ENCODE measurements around the gene ZNF503. TPM values are rescaled to one million over a fixed set of nuclear protein-coding genes. Genes with fewer than 3 reads are reported as not detected.
A peak's percentile ranks its signal among the peaks of the same experiment; 100 is the strongest.
"Not testable (repeated sequence)": the region's sequence is repeated elsewhere in the genome, so short reads cannot be mapped to it uniquely, and the experiment has no call there.

The ZNF503 gene
- total RNA-seq, 6 experiments from 2014 or later: 9.1 to 15.9 (median 9.7) TPM

DNA sequence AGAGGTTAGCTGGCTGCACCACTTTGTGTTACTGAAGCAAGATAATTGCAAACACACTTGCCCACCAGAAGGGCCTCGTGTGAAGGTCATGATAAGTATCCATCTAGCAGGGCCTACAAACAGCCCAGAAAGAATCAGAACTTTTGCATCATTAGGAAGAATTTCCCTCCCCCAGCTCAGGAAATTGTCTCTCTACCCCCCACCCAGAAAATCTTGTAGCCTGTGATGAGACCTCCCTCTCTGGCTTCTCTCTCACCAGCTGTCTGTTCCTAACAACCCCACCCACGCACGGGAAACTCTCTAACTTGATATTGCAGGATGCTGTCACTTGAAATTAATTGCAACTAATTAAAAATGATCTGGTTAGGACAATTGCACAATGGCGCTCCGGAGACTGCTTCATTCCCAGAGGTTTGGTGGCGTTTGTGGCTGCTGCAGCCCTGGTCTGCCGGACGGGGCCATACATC, 34.5 kb downstream of the ZNF503 start:
- no peak overlapping the region for H3K4me3 Mint-ChIP-seq
- H3K9me3 Mint-ChIP-seq: no peaks in the 10 kb centered on the region; the same call in 1 of the 2 replicates
- TF ChIP-seq, protein P1, sequence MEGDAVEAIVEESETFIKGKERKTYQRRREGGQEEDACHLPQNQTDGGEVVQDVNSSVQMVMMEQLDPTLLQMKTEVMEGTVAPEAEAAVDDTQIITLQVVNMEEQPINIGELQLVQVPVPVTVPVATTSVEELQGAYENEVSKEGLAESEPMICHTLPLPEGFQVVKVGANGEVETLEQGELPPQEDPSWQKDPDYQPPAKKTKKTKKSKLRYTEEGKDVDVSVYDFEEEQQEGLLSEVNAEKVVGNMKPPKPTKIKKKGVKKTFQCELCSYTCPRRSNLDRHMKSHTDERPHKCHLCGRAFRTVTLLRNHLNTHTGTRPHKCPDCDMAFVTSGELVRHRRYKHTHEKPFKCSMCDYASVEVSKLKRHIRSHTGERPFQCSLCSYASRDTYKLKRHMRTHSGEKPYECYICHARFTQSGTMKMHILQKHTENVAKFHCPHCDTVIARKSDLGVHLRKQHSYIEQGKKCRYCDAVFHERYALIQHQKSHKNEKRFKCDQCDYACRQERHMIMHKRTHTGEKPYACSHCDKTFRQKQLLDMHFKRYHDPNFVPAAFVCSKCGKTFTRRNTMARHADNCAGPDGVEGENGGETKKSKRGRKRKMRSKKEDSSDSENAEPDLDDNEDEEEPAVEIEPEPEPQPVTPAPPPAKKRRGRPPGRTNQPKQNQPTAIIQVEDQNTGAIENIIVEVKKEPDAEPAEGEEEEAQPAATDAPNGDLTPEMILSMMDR (IDR thresholded peaks at IDR 0.05): no peak
- H3K36me3 Mint-ChIP-seq (ENCODE audit: low read depth): no peaks in the 10 kb centered on the region; the same call in 1 of the 2 replicates
- peaks cover 40% of the 10 kb centered on the region for H3K27me3 Mint-ChIP-seq (ENCODE audit: insufficient read depth)
- no peak for DNase-seq
- H3K4me1 Mint-ChIP-seq (ENCODE audit: low read depth): no peaks in the 10 kb centered on the region
- no peak overlapping the region for H3K27ac Mint-ChIP-seq

- Mint-ChIP-seq H3K9me3 (no peaks in the 10 kb centered on the region), H3K27ac (no peak overlapping the region), H3K36me3 (ENCODE audit: low read depth) (no peaks in the 10 kb centered on the region), H3K4me1 (ENCODE audit: low read depth) (peaks cover 22% of the 10 kb centered on the region), H3K4me3 (no peak overlapping the region), H3K27me3 (ENCODE audit: insufficient read depth) (peaks cover 25% of the 10 kb centered on the region)
- TF ChIP-seq, protein P1 (IDR thresholded peaks at IDR 0.05): peak; percentile 22; the same call in 1 of the 2 replicates
- DNase-seq: no peak
These were observed 38.1 kb downstream of the ZNF503 start for GRCh38 chr10:75363431-75363830.

DNA sequence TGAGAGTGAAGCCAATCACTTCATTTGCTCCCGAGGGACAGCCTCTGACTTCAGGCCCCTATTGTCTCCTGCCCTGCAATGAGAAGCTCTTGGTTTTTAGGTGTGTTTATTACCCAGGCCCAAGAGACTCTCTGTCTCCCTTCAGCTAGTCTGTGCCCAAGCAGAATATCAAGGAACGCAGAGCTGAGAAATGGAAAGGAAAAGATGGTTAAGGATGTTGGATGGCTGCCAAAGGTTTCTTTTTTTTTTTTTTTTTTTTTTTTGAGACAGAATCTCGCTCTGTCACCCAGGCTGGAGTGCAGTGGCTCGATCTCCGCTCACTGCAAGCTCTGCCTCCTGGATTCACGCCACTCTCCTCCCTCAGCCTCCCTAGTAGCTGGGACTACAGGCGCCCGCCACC, 41.7 kb downstream of the ZNF503 start:
- Mint-ChIP-seq H3K27ac (peak overlapping the region; percentile 82; the same call in 1 of the 2 replicates), H3K27me3 (ENCODE audit: insufficient read depth) (peaks cover 19% of the 10 kb centered on the region), H3K4me1 (ENCODE audit: low read depth) (peaks cover 28% of the 10 kb centered on the region)
- not testable (repeated sequence) for H3K4me3 Mint-ChIP-seq; DNase-seq; H3K36me3 Mint-ChIP-seq (ENCODE audit: low read depth); H3K9me3 Mint-ChIP-seq

DNA sequence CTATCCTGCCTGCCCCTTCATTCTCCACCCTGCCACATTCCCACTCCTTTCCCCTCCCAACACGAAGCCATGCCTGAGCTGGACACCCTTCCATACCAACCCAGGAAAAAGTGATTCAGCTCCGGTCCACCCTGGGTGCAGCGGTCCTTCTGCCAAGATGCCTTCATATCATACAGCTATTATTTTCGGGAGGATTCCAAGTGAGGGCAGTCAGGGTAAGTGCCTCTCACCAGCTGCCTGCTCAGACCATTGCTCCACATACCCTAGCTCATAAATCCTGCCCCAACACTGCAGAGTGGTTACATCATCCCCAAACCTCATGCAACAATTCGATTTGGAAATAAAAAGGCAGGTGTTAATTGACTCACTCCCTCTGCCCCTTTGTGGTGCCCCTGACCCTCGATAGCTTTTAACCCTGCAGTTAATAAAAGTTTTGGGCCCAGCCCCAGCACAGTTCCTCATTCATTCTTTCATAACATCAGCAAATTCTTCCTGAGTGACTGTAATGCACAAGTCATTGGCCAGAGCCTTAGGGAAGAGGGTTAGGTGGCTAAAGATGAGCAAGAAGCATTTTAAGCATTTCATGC, 42.6 kb downstream of the ZNF503 start:
- peak overlapping the region; percentile 58 for H3K4me3 Mint-ChIP-seq
- peak overlapping the region; percentile 82 for H3K27ac Mint-ChIP-seq
- no peaks in the 10 kb centered on the region for H3K36me3 Mint-ChIP-seq (ENCODE audit: low read depth)
- peaks cover 28% of the 10 kb centered on the region for H3K4me1 Mint-ChIP-seq (ENCODE audit: low read depth)
- TF ChIP-seq, protein P1 (IDR thresholded peaks at IDR 0.05): no peak
- DNase-seq: peak; percentile 77
- H3K9me3 Mint-ChIP-seq: no peaks in the 10 kb centered on the region
- H3K27me3 Mint-ChIP-seq (ENCODE audit: insufficient read depth): peaks cover 12% of the 10 kb centered on the region

- H3K27ac Mint-ChIP-seq: peak overlapping the region; percentile 82
- TF ChIP-seq, protein P1 (IDR thresholded peaks at IDR 0.05): no peak
- DNase-seq: no peak
- H3K36me3 Mint-ChIP-seq (ENCODE audit: low read depth): no peaks in the 10 kb centered on the region
- H3K9me3 Mint-ChIP-seq: no peaks in the 10 kb centered on the region
- peaks cover 28% of the 10 kb centered on the region for H3K4me1 Mint-ChIP-seq (ENCODE audit: low read depth)
- peaks cover 8% of the 10 kb centered on the region for H3K27me3 Mint-ChIP-seq (ENCODE audit: insufficient read depth)
- no peak overlapping the region; the same call in 1 of the 2 replicates for H3K4me3 Mint-ChIP-seq
These were observed 43.4 kb downstream of the ZNF503 start for GRCh38 chr10:75358132-75358531.

GRCh38 chr10:75357500-75357899, 44.1 kb downstream of the ZNF503 start:
- Mint-ChIP-seq H3K4me3 (no peak overlapping the region), H3K27me3 (ENCODE audit: insufficient read depth) (peaks cover 3% of the 10 kb centered on the region; the same call in 1 of the 2 replicates), H3K36me3 (ENCODE audit: low read depth) (no peaks in the 10 kb centered on the region), H3K9me3 (no peaks in the 10 kb centered on the region), H3K27ac (no peak overlapping the region), H3K4me1 (ENCODE audit: low read depth) (peaks cover 31% of the 10 kb centered on the region)
- TF ChIP-seq, protein P1 (IDR thresholded peaks at IDR 0.05): no peak
- no peak for DNase-seq
